Measurements from ENCODE around the gene LDLRAD4. TPM values are rescaled to one million over a fixed set of nuclear protein-coding genes. Genes with fewer than 3 reads are reported as not detected.

LDLRAD4 gene
- total and polyA plus RNA-seq, 9 of the 15 experiments (the other 6 are each of a cell fraction or from before 2014, with no cell fraction given), result 0.01 TPM; not detected in 8

GRCh38 chr18:13626544-13626908 lies 408.0 kb downstream of the LDLRAD4 start:
- POLR2A ChIA-PET, result interaction anchor here (0.8 kb wide), 1 partner anchor 71 kb away, joined by 3 read pairs; no protein-coding TSS in a partner anchor
- in situ Hi-C loops (cut with MboI) (no loop called here), intact Hi-C loops (cut with micrococcal nuclease) (no loop called here)
- no peak for ATAC-seq
- 4% methylated on average over 2 of the region's 2 CpGs for WGBS (ENCODE audit: insufficient coverage, low coverage, missing lambda C conversion rate)
- no peak overlapping the region for H3K4me2 ChIP-seq (ENCODE audit: insufficient read depth, low read length)
- CTCF ChIA-PET (ENCODE audit: low intra/inter-chr PET ratio), result no interaction called here
- H3K9me1 ChIP-seq (ENCODE audit: control insufficient read depth, insufficient read depth, low read length), result no peaks in the 10 kb centered on the region
- no peaks in the 10 kb centered on the region for H3K79me2 ChIP-seq (ENCODE audit: control insufficient read depth, insufficient read depth, low read length)
- no peak overlapping the region for H3K27ac ChIP-seq (ENCODE audit: extremely low read depth, low read depth, low read length)
- H4K20me1 ChIP-seq (replicated peaks; ENCODE audit: control insufficient read depth, insufficient read depth, low read length), result no peaks in the 10 kb centered on the region; the same call in none of the 2 replicates
- H3K9ac ChIP-seq (ENCODE audit: insufficient read depth in 1 of 2, low read depth in 2 of 2, low read length in 2 of 2), result no peak overlapping the region
- H3K4me3 ChIP-seq, result no peak overlapping the region
- no peak for FAIRE-seq
- H3K36me3 ChIP-seq (ENCODE audit: control insufficient read depth, insufficient read depth, low read length), result no peaks in the 10 kb centered on the region
- DNase-seq (ENCODE audit: extremely low read depth in 1 of 4, low spot score in 3 of 4), result no peak
- peaks cover 29 to 63% of the 10 kb centered on the region in 2 experiments; a peak in 4 of 5 replicates for H3K27me3 ChIP-seq (ENCODE audit: control insufficient read depth in 2 of 2, insufficient read depth in 2 of 2, low read length in 2 of 2)
- BruUV-seq (replicated peaks), result no TSS peak
- no peaks in the 10 kb centered on the region for H3K9me3 ChIP-seq (replicated peaks; ENCODE audit: control insufficient read depth, insufficient read depth, low read depth, low read length)
- H3K4me1 ChIP-seq (replicated peaks in 1 of 2; ENCODE audit: control insufficient read depth in 2 of 2, insufficient read depth in 2 of 2, low read length in 2 of 2), result no peaks in the 10 kb centered on the region; a peak in 1 of 5 replicates
- TF ChIP-seq THRA (IDR thresholded peaks at IDR 0.05) (no peak), ZNF668 (CRISPR knock-in tag; IDR thresholded peaks at IDR 0.05) (no peak), PRMT5 (CRISPR knock-in tag; IDR thresholded peaks at IDR 0.05) (no peak), TRIM25 (IDR thresholded peaks at IDR 0.05; ENCODE audit: borderline replicate concordance) (no peak), RBM25 (IDR thresholded peaks at IDR 0.05; ENCODE audit: low read depth, low read length, severe bottlenecking) (no peak), HCFC1 (IDR thresholded peaks at IDR 0.05; ENCODE audit: low read depth, low read length) (no peak), SMAD2 (IDR thresholded peaks at IDR 0.05; ENCODE audit: low read depth, low read length) (no peak), DEAF1 (CRISPR knock-in tag; IDR thresholded peaks at IDR 0.05) (no peak), E2F3 (CRISPR knock-in tag; IDR thresholded peaks at IDR 0.05) (no peak), BCLAF1 (IDR thresholded peaks at IDR 0.05; ENCODE audit: borderline replicate concordance in 1 of 2, control insufficient read depth in 1 of 2, low read depth in 2 of 2, low read length in 1 of 2) (no peak), ATF1 (CRISPR knock-in tag; IDR thresholded peaks at IDR 0.05) (no peak), ATF1 (tag; IDR thresholded peaks at IDR 0.05) (no peak)
- no peak overlapping the region for H2AFZ ChIP-seq (ENCODE audit: low read depth, low read length)

All from K562 (cell line).